ENCODE data around the gene PRUNE2. TPM values are rescaled to one million over a fixed set of nuclear protein-coding genes. Genes with fewer than 3 reads are reported as not detected.

PRUNE2 gene
- total and polyA plus RNA-seq, 2 of the 8 experiments (the other 6 are each of a cell fraction or from before 2014, with no cell fraction given) = 5.5 to 13.3 TPM

GRCh38 chr9:76808636-76809035 lies 97.3 kb downstream of the PRUNE2 start:
- no peak for FAIRE-seq
- H3K79me2 ChIP-seq (ENCODE audit: control insufficient read depth in 1 of 2, insufficient read depth in 2 of 2, low read length in 2 of 2) = no peaks in the 10 kb centered on the region
- H2BK120ac ChIP-seq (replicated peaks; ENCODE audit: low read depth, low read length) = no peak overlapping the region
- H3K23ac ChIP-seq (ENCODE audit: insufficient read length) = no peak overlapping the region
- H2BK15ac ChIP-seq (ENCODE audit: low read length) = no peak overlapping the region
- no peak overlapping the region for H3K4me2 ChIP-seq (ENCODE audit: insufficient read depth in 1 of 2, low read depth in 2 of 2, low read length in 2 of 2)
- H3K36me3 ChIP-seq (ENCODE audit: control insufficient read depth in 2 of 4, insufficient read depth in 4 of 4, low read length in 3 of 4) = no peaks in the 10 kb centered on the region
- no peak overlapping the region for H2BK12ac ChIP-seq (ENCODE audit: low read depth, low read length)
- H3K18ac ChIP-seq (ENCODE audit: extremely low read depth, low read length) = no peak overlapping the region
- H2BK20ac ChIP-seq (ENCODE audit: low read length) = no peak overlapping the region
- no peak overlapping the region for H3K27ac ChIP-seq (ENCODE audit: low read depth, low read length)
- DNase-seq (ENCODE audit: low read depth in 1 of 2, low spot score in 2 of 2) = no peak
- WGBS, 2 experiments (ENCODE audit: extremely low coverage in 1 of 2, insufficient coverage in 1 of 2, insufficient read length in 1 of 2, insufficient replicate concordance in 2 of 2, low coverage in 1 of 2, low lambda C conversion rate in 2 of 2, missing lambda C conversion rate in 1 of 2) = 91% methylated on average over 5 of the region's 5 CpGs; no CpG with 5 or more reads in 1 of the 2 experiments
- no peak overlapping the region for H3K14ac ChIP-seq (ENCODE audit: insufficient read length)
- no peaks in the 10 kb centered on the region for H3K23me2 ChIP-seq (ENCODE audit: low read depth, low read length)
- H3K4me3 ChIP-seq (ENCODE audit: extremely low read depth in 1 of 4, insufficient read depth in 2 of 4, low read depth in 3 of 4, low read length in 4 of 4) = no peak overlapping the region
- no peak overlapping the region for H3K56ac ChIP-seq (replicated peaks; ENCODE audit: insufficient read length, low read depth, low read length)
- no peak overlapping the region for H4K5ac ChIP-seq (ENCODE audit: insufficient read length, low read depth, low read length)
- H2AFZ ChIP-seq (ENCODE audit: low read length) = no peak overlapping the region
- H4K91ac ChIP-seq (replicated peaks; ENCODE audit: insufficient read length, low read length) = no peak overlapping the region
- no peaks in the 10 kb centered on the region for H4K20me1 ChIP-seq (replicated peaks in 1 of 2; ENCODE audit: control insufficient read depth in 1 of 2, insufficient read depth in 2 of 2, low read length in 2 of 2)
- H3K4ac ChIP-seq (replicated peaks; ENCODE audit: insufficient read length, low read depth, low read length) = no peak overlapping the region
- H2AK5ac ChIP-seq (ENCODE audit: low read depth, low read length) = no peak overlapping the region
- H3K4me1 ChIP-seq (replicated peaks in 1 of 4; ENCODE audit: control insufficient read depth in 3 of 4, insufficient read depth in 4 of 4, low read length in 3 of 4) = no peaks in the 10 kb centered on the region; a peak in 3 of 7 replicates
- no peak for TF ChIP-seq PHF8 (conservative IDR thresholded peaks at IDR 0.05; ENCODE audit: low read depth, low read length)
- no peak for TF ChIP-seq SAP30 (IDR thresholded peaks at IDR 0.05; ENCODE audit: insufficient read depth, insufficient replicate concordance, low read length)
- no peak for TF ChIP-seq GTF2F1 (IDR thresholded peaks at IDR 0.05; ENCODE audit: borderline replicate concordance, low read depth, low read length)
- no peak for TF ChIP-seq ZNF274 (IDR thresholded peaks at IDR 0.05; ENCODE audit: borderline replicate concordance, extremely low read depth, low read length)
- TF ChIP-seq CBX8 (IDR thresholded peaks at IDR 0.05; ENCODE audit: borderline replicate concordance, low read depth, low read length) = no peak
- no peak for TF ChIP-seq TBP (IDR thresholded peaks at IDR 0.05; ENCODE audit: low read depth, low read length)
- TF ChIP-seq SIN3A (conservative IDR thresholded peaks at IDR 0.05 in 1 of 2, IDR thresholded peaks at IDR 0.05 in 1 of 2; ENCODE audit: low read depth in 1 of 2, low read length in 2 of 2) = no peak
- no peak for TF ChIP-seq POU5F1 (IDR thresholded peaks at IDR 0.05; ENCODE audit: low read depth, low read length)
- ChIA-PET CTCF (ENCODE audit: partially characterized antibody) (interaction anchor here (1.0 to 8.2 kb wide), 17 partner anchors 8 to 342 kb away, joined by 3 to 217 read pairs (median 8); partner anchors contain the start of gene PCA3), POLR2A (ENCODE audit: partially characterized antibody) (no interaction called here)
- H4K8ac ChIP-seq (ENCODE audit: extremely low read depth, insufficient read depth, low read length) = no peak overlapping the region
- no peak overlapping the region for H3K9ac ChIP-seq (replicated peaks in 1 of 4; ENCODE audit: extremely low read depth in 1 of 4, low read depth in 3 of 4, low read length in 3 of 4)
- H3K27me3 ChIP-seq (replicated peaks in 1 of 4; ENCODE audit: control insufficient read depth in 3 of 4, extremely low read depth in 1 of 4, insufficient read depth in 3 of 4, low read length in 3 of 4) = no peaks in the 10 kb centered on the region
- no peaks in the 10 kb centered on the region for H3K79me1 ChIP-seq (ENCODE audit: low read depth, low read length)
- no peaks in the 10 kb centered on the region for H3K9me3 ChIP-seq (ENCODE audit: insufficient read depth in 2 of 2, low read depth in 1 of 2, low read length in 1 of 2)
- H2BK5ac ChIP-seq (ENCODE audit: low read depth, low read length) = no peak overlapping the region

Measured in H1 (cell line).